Spleen (tissue), 11 donors: ENCODE measurements around the gene FBXL20. TPM values are rescaled to one million over a fixed set of nuclear protein-coding genes. Genes with fewer than 3 reads are reported as not detected.

Experiments used
- DNase-seq: peaks from one replicate; pipeline ENCODE4 v3.0.0-alpha.2; 2020
- H3K27ac ChIP-seq, 8 donors: fragments of 200-600 bp; sonication (generic) in 7 of 8; 1 replicate in 4 of 8; 2 replicates in 4 of 8; pipeline versions ENCODE4 v1.5.0 to v1.8.0; 2016 to 2021; ENCODE audit warnings: inconsistent platforms in 4 of 8, mild to moderate bottlenecking in 4 of 8, moderate library complexity in 1 of 8
- H3K27me3 ChIP-seq, 7 donors: fragments of 200-600 bp; sonication (generic) in 6 of 7; replicated peaks in 1 of 7; 1 replicate in 4 of 7; 2 replicates in 3 of 7; pipeline versions ENCODE4 v1.5.0 to v1.8.0; 2016 to 2021; ENCODE audit warnings: inconsistent platforms in 3 of 7, mild to moderate bottlenecking in 1 of 7
- H3K36me3 ChIP-seq, 6 donors: fragments of 200-600 bp; sonication (generic) in 5 of 6; 1 replicate in 4 of 6; 2 replicates in 2 of 6; pipeline versions ENCODE4 v1.5.0 to v1.8.0; 2016 to 2021; ENCODE audit warnings: inconsistent platforms in 2 of 6
- H3K4me1 ChIP-seq, 6 donors: fragments of 200-600 bp; sonication (generic) in 5 of 6; 1 replicate in 3 of 6; 2 replicates in 3 of 6; pipeline versions ENCODE4 v1.5.0 to v1.8.0; 2016 to 2021; ENCODE audit warnings: inconsistent platforms in 3 of 6
- H3K4me3 ChIP-seq, 8 donors: fragments of 200-600 bp; sonication (generic) in 7 of 8; 1 replicate in 4 of 8; 2 replicates in 4 of 8; pipeline versions ENCODE4 v1.5.0 to v1.8.0; 2016 to 2021; ENCODE audit warnings: inconsistent platforms in 4 of 8, mild to moderate bottlenecking in 4 of 8, moderate library complexity in 2 of 8
- H3K9me3 ChIP-seq, 8 donors: fragments of 200-600 bp; sonication (generic) in 7 of 8; 1 replicate in 4 of 8; 2 replicates in 4 of 8; pipeline versions ENCODE4 v1.5.0 to v1.8.0; 2016 to 2021; ENCODE audit warnings: inconsistent platforms in 4 of 8
- POLR2A ChIP-seq, 3 donors: fragments of 450-650 bp; IDR thresholded peaks; one replicate each; pipeline ENCODE4 v1.5.1; 2017; ENCODE audit warnings: antibody characterized with exemption in 3 of 3, mild to moderate bottlenecking in 1 of 3
- POLR2AphosphoS5 ChIP-seq, 3 donors: sonication (generic); formaldehyde crosslinking; IDR thresholded peaks; one replicate each; pipeline ENCODE4 v1.5.1; 2017; ENCODE audit warnings: antibody characterized with exemption in 3 of 3
- WGBS, 5 donors: extraction: QIAGEN DNeasy Blood & Tissue Kit in 3 of 5; methylation state at CpG; one replicate each; pipeline versions ENCODE4 v1.1.5 to v1.1.7; 2013 to 2018; 5-methylcytosine and 5-hydroxymethylcytosine counted together
- intact Hi-C: fragments of 100-400 bp; cut with DNase I; formaldehyde crosslinking; loops from one replicate; pipeline ENCODE4 v1.15.0; 2023; ENCODE audit warnings: low total_unique reads
- polyA plus RNA-seq, 3 donors: library from polyadenylated mRNA; stranded (reverse); fragments of 200-250 nt; gene quantifications; one replicate each; pipeline ENCODE4 v1.2.1, GENCODE V29; 2013
- total RNA-seq, 7 donors: library from RNA; depleted of rRNA in 3 of 7; stranded (reverse); fragments of >200 nt in 3 of 7; fragmentation: NEBNext Ultra II Directional in 4 of 7; extraction: Animal tissue kit (Norgen Biotek cat#: 25700) in 4 of 7; gene quantifications; one replicate each; pipeline versions ENCODE4 v1.1.0 to v1.2.1, GENCODE V29; 2016 to 2021
- TF ChIP-seq, protein P1 (sequence below), 11 experiments: fragments of 200-600 bp in 7 of 11; fragments of 450-650 bp in 4 of 11; sonication (generic) in 4 of 11; IDR thresholded peaks in 8 of 11; conservative IDR thresholded peaks in 3 of 11; 1 replicate in 7 of 11; 2 replicates in 4 of 11; pipeline versions ENCODE4 v1.4.0 to v1.8.0; 2016 to 2021; ENCODE audit warnings: antibody characterized with exemption in 11 of 11, inconsistent platforms in 4 of 11, mild to moderate bottlenecking in 1 of 11
- donor health status: healthy with polysubstance abuse.
- donor health status: DM: no; HTN: no; CAD: no; lungs with moderate emphysema.
- donor health status: DM: no; HTN: no; CAD: no.
- donor health status: Bipolar disorder and iron deficiency.
- donor health status: healthy.
- donor health status: DM: no; HTN: no; CAD: no.
- donor health status: DM: yes; HTN: yes; CAD: no.

FBXL20 gene
- total and polyA plus RNA-seq, 10 donors, result 1.9 to 28.0 (median 24.0) TPM

DNA sequence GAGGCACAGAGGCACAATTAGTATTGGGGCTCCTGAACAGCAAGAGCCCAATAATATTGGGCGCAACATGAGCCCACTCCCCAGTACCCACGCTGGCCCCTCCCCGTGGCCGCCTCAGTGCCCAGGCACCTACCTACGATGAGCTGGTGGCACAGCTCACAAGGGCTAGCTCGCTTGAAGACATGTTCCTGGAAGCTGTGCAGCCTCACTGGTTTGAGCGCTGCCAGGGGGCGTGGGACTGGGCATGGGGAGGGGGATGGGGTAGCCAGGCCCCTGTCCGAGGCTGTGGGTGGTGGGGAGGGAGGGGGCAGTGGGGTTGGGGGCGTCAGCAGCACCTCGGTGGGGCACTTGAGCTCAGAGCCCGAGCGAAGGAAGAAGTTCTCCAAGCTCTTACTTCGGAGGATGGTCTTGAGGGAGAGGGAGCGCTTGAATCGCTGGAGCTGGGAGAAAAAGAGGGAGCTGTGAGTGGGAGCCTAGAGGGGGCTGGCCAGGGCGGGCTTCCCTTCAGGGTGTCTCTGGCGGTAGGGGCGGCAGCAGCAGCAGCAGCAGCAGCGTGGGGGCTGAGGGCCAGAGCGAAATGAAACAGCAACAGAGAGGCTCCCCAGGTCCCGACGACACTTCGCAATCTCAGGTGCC, 183.6 kb downstream of the FBXL20 start:
- TF ChIP-seq, protein P1, sequence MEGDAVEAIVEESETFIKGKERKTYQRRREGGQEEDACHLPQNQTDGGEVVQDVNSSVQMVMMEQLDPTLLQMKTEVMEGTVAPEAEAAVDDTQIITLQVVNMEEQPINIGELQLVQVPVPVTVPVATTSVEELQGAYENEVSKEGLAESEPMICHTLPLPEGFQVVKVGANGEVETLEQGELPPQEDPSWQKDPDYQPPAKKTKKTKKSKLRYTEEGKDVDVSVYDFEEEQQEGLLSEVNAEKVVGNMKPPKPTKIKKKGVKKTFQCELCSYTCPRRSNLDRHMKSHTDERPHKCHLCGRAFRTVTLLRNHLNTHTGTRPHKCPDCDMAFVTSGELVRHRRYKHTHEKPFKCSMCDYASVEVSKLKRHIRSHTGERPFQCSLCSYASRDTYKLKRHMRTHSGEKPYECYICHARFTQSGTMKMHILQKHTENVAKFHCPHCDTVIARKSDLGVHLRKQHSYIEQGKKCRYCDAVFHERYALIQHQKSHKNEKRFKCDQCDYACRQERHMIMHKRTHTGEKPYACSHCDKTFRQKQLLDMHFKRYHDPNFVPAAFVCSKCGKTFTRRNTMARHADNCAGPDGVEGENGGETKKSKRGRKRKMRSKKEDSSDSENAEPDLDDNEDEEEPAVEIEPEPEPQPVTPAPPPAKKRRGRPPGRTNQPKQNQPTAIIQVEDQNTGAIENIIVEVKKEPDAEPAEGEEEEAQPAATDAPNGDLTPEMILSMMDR (IDR thresholded peaks at IDR 0.05 in 8 of 11, conservative IDR thresholded peaks at IDR 0.05 in 3 of 11), result no peak
- no peak for TF ChIP-seq POLR2AphosphoS5 (IDR thresholded peaks at IDR 0.05)
- no peak for TF ChIP-seq POLR2A (IDR thresholded peaks at IDR 0.05)

DNA sequence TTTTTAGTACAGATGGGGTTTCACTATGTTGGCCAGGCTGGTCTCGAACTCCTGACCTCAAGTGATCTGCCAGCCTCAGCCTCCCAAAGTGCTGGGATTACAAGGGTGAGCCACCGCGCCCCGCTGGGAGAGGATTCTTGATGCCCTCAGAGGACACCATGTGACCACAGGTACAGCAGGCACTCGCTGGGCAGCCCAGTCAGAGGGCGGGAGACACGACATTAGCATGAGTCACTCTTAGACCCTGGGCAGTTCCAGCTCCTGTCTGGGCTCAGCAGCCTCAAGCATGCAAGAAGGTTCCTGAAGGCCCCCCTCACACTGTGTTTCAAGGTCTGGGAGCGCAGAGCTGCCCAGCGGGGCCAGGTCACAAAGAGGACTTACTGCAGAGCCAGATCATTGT, 187.6 kb downstream of the FBXL20 start:
- peaks cover 0 to 83% (median 13%) of the 10 kb centered on the region in 7 donors for H3K27me3 ChIP-seq
- 80 to 94% (median 83%) methylated on average over 4 to 9 of the region's 9 CpGs for WGBS, 5 donors
- DNase-seq, result no peak
- intact Hi-C loops, result no loop called here
- H3K36me3 ChIP-seq, result no peaks in the 10 kb centered on the region
- no peaks in the 10 kb centered on the region for H3K9me3 ChIP-seq
- peaks cover 8 to 21% (median 17%) of the 10 kb centered on the region in 6 donors for H3K4me1 ChIP-seq
- TF ChIP-seq, protein P1 (IDR thresholded peaks at IDR 0.05 in 8 of 11, conservative IDR thresholded peaks at IDR 0.05 in 3 of 11), result no peak
- TF ChIP-seq POLR2A (IDR thresholded peaks at IDR 0.05), result no peak
- TF ChIP-seq POLR2AphosphoS5 (IDR thresholded peaks at IDR 0.05), result no peak
- H3K27ac ChIP-seq, result no peak overlapping the region
- H3K4me3 ChIP-seq, result no peak overlapping the region

More for the DNA sequence above, 183.6 kb downstream of the FBXL20 start:
- WGBS, 5 donors, result 24 to 41% (median 27%) methylated on average over 20 to 24 of the region's 24 CpGs
- Histone ChIP-seq H3K4me3 (no peak overlapping the region), H3K4me1 (no peaks in the 10 kb centered on the region), H3K9me3 (no peaks in the 10 kb centered on the region), H3K36me3 (no peaks in the 10 kb centered on the region), H3K27me3 (peaks cover 0 to 70% (median 4%) of the 10 kb centered on the region in 7 donors), H3K27ac (no peak overlapping the region)
- DNase-seq, result no peak
- intact Hi-C loops, result no loop called here

DNA sequence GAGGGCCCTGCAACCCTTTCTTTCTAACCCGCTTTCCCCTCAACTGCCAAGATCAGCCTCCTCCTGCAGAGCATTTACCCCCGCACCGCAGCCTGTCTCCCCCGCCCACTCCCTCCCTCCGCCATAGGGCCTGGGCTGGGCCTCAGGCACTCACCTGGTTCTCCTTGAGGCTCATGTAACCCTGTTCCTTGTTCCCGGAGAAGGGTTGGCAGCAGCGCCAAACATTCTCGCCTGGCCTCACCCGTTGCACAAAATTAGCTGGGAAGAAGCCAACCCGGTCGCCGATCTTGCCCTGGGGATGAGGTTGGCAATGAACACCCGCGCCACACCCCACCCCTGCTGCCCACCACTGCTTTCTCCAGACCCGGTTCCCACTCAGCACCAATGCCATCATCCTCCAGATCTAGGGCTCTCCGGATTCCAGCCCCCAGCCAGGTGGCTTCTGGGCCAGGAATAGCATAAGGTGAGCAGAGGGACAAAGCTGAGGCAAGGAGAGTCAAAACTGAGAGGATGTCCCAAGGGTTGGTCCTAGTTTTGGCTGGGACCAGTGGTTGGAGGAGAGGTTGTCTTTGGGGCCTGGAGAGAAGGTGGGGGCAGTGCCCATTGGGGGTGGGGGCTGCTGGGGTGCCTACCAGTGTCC, 188.5 kb downstream of the FBXL20 start:
- Histone ChIP-seq H3K4me3 (no peak overlapping the region), H3K9me3 (no peaks in the 10 kb centered on the region), H3K4me1 (peaks cover 12 to 30% (median 25%) of the 10 kb centered on the region in 6 donors), H3K36me3 (no peaks in the 10 kb centered on the region), H3K27me3 (peaks cover 0 to 74% (median 13%) of the 10 kb centered on the region in 7 donors), H3K27ac (no peak overlapping the region)
- TF ChIP-seq POLR2A (IDR thresholded peaks at IDR 0.05), result no peak
- no peak for TF ChIP-seq POLR2AphosphoS5 (IDR thresholded peaks at IDR 0.05)
- TF ChIP-seq, protein P1 (IDR thresholded peaks at IDR 0.05 in 8 of 11, conservative IDR thresholded peaks at IDR 0.05 in 3 of 11), result no peak
- WGBS, 5 donors, result 76 to 87% (median 84%) methylated on average over 11 to 16 of the region's 16 CpGs
- DNase-seq, result no peak
- intact Hi-C loops, result no loop called here

DNA sequence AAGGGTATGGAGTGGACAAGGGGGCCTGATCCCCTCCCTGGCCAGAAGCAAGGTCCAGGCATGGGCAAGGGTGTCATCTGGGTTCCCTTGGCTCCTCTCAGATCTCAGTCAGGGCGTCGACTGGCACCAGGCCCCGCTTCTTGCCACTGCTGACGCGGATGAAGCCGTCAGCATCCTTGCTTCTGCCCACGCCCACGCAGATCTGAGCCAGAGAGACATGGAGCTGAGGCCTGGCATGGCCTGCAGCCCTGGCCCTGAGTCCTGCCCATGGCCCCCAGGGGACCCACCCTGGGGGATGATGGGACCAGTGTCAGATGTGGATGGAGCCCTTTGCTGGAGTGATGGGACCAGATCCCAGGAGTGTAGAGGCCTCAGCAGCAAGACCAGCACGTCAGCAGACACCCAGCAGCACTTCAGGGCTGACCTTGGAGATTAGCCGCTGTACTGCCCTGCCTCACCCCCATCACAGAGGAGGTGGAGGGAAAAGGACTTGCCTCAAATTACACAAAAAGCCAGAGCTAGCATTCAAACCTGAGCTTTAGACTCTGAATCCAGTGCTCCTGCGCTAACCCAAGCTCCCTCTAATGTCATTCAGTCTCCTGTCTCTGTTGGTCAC, 189.1 kb downstream of the FBXL20 start:
- Histone ChIP-seq H3K27ac (no peak overlapping the region), H3K36me3 (no peaks in the 10 kb centered on the region), H3K4me3 (no peak overlapping the region), H3K9me3 (no peaks in the 10 kb centered on the region), H3K4me1 (peaks cover 12 to 37% (median 32%) of the 10 kb centered on the region in 6 donors), H3K27me3 (peaks cover 0 to 68% (median 13%) of the 10 kb centered on the region in 7 donors)
- TF ChIP-seq, protein P1 (IDR thresholded peaks at IDR 0.05 in 8 of 11, conservative IDR thresholded peaks at IDR 0.05 in 3 of 11), result no peak
- TF ChIP-seq POLR2A (IDR thresholded peaks at IDR 0.05) (no peak), POLR2AphosphoS5 (IDR thresholded peaks at IDR 0.05) (no peak)
- 76 to 90% (median 83%) methylated on average over 2 to 11 of the region's 11 CpGs for WGBS, 5 donors
- intact Hi-C loops, result no loop called here
- no peak for DNase-seq
